Natural killer cell (primary cell): ENCODE results near the gene COL4A1. TPM values are rescaled to one million over a fixed set of nuclear protein-coding genes. Genes with fewer than 3 reads are reported as not detected.

ENCODE experiments used
- ATAC-seq, 3 donors: fragments of 150-1000 bp in 2 of 3; fragments of 200-7000 bp in 1 of 3; cut with Tn5 transposase; 1 replicate in 1 of 3; 2 replicates in 2 of 3; pipeline ENCODE4 v1.10.0; 2021; ENCODE audit warnings: mild to moderate bottlenecking in 2 of 3, moderate library complexity in 2 of 3
- DNase-seq, 2 donors: peaks; one replicate each; pipeline versions ENCODE4 v3.0.0 to v3.0.0-alpha.2; 2013 to 2021; ENCODE audit warnings: mixed read lengths in 1 of 2
- H3K27ac ChIP-seq: one replicate; pipeline ENCODE4 v1.5.1; 2013; ENCODE audit warnings: mild to moderate bottlenecking, low read length
- H3K27me3 ChIP-seq: one replicate; pipeline ENCODE4 v1.6.1; 2013; ENCODE audit warnings: low read length; ENCODE audit not compliant: control insufficient read depth, insufficient read depth
- H3K36me3 ChIP-seq: one replicate; pipeline ENCODE4 v1.6.1; 2013; ENCODE audit warnings: low read length; ENCODE audit not compliant: control insufficient read depth, insufficient read depth
- H3K4me1 ChIP-seq: one replicate; pipeline ENCODE4 v1.6.1; 2013; ENCODE audit warnings: low read length; ENCODE audit not compliant: control insufficient read depth, insufficient read depth
- H3K4me3 ChIP-seq: one replicate; pipeline ENCODE4 v1.5.1; 2013; ENCODE audit warnings: low read length
- H3K9me3 ChIP-seq: one replicate; pipeline ENCODE4 v1.6.1; 2013; ENCODE audit warnings: low read length; ENCODE audit not compliant: control insufficient read depth, insufficient read depth
- H3K27ac Mint-ChIP-seq, 2 donors: one replicate each; pipeline ENCODE4 v1.8.0; 2022; ENCODE audit warnings: mild to moderate bottlenecking in 2 of 2, mixed read lengths in 2 of 2, moderate library complexity in 1 of 2
- H3K27me3 Mint-ChIP-seq, 2 donors: one replicate each; pipeline ENCODE4 v1.8.0; 2022; ENCODE audit warnings: low read depth in 2 of 2, mixed read lengths in 2 of 2
- H3K36me3 Mint-ChIP-seq: one replicate; pipeline ENCODE4 v1.8.0; 2022; ENCODE audit warnings: mixed read lengths
- H3K4me1 Mint-ChIP-seq, 2 donors: one replicate each; pipeline ENCODE4 v1.8.0; 2022; ENCODE audit warnings: mixed read lengths in 2 of 2
- H3K4me3 Mint-ChIP-seq: one replicate; pipeline ENCODE4 v1.8.0; 2022; ENCODE audit warnings: mild to moderate bottlenecking, moderate library complexity, mixed read lengths
- H3K9me3 Mint-ChIP-seq, 2 donors: one replicate each; pipeline ENCODE4 v1.8.0; 2022; ENCODE audit warnings: mixed read lengths in 2 of 2
- whole genome bisulfite sequencing: methylation state at CpG from one replicate; pipeline ENCODE4 v1.1.7; 2013; ENCODE audit warnings: missing lambda C conversion rate; ENCODE audit not compliant: insufficient coverage; 5-methylcytosine and 5-hydroxymethylcytosine counted together
- intact Hi-C: fragments of 100-400 bp; cut with micrococcal nuclease; formaldehyde crosslinking; loops from one replicate; pipeline ENCODE4 v1.14.2; 2022
- total RNA-seq, 4 donors: library from RNA; stranded (reverse); fragments of 120-200 nt in 1 of 4; gene quantifications; one replicate each; pipeline versions ENCODE4 v1.2.3 to v1.2.4, GENCODE V29; 2013 to 2022
- TF ChIP-seq, protein P1 (sequence below): fragments of 200-600 bp; IDR thresholded peaks from one replicate; pipeline ENCODE4 v1.8.0; 2022; ENCODE audit warnings: antibody characterized with exemption

COL4A1 gene
- total RNA-seq, 3 donors from 2014 or later (not counting 1 experiment from before 2014, with no cell fraction given): not detected

DNA sequence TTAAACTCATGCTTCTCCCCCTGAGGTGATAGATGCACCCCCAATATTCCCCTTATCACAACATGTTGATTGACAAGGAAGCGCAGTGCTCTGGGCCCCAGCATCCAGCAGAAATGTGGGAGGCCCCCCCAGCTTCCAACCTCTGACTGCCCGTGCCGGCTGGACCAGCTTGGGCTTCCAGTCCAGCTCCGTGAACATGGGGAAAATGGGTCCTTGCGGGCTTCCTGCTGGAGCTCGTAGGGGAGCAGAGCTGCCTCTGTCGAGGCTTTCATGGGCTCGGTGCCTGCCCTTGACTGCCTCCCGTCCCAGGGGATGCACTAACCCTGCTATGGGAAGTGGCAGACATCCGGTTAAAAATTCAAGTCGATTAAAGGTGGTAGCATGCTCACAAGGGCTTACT is 188.9 kb downstream of the COL4A1 start:
- DNase-seq: no peak
- H3K27me3 Mint-ChIP-seq: peaks cover 19 to 29% of the 10 kb centered on the region in 2 donors
- Histone ChIP-seq H3K4me1 (peaks cover 3% of the 10 kb centered on the region), H3K27ac (no peak overlapping the region), H3K27me3 (peaks cover 3% of the 10 kb centered on the region), H3K4me3 (no peak overlapping the region), H3K36me3 (no peaks in the 10 kb centered on the region), H3K9me3 (no peaks in the 10 kb centered on the region)
- intact Hi-C loops: no loop called here
- 80% methylated on average over 11 of the region's 11 CpGs for WGBS
- H3K9me3 Mint-ChIP-seq: no peaks in the 10 kb centered on the region
- ATAC-seq: no peak
- H3K4me1 Mint-ChIP-seq: no peaks in the 10 kb centered on the region
- TF ChIP-seq, protein P1, sequence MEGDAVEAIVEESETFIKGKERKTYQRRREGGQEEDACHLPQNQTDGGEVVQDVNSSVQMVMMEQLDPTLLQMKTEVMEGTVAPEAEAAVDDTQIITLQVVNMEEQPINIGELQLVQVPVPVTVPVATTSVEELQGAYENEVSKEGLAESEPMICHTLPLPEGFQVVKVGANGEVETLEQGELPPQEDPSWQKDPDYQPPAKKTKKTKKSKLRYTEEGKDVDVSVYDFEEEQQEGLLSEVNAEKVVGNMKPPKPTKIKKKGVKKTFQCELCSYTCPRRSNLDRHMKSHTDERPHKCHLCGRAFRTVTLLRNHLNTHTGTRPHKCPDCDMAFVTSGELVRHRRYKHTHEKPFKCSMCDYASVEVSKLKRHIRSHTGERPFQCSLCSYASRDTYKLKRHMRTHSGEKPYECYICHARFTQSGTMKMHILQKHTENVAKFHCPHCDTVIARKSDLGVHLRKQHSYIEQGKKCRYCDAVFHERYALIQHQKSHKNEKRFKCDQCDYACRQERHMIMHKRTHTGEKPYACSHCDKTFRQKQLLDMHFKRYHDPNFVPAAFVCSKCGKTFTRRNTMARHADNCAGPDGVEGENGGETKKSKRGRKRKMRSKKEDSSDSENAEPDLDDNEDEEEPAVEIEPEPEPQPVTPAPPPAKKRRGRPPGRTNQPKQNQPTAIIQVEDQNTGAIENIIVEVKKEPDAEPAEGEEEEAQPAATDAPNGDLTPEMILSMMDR: no peak
- no peak overlapping the region for H3K27ac Mint-ChIP-seq
- no peak overlapping the region for H3K4me3 Mint-ChIP-seq
- no peaks in the 10 kb centered on the region for H3K36me3 Mint-ChIP-seq

DNA sequence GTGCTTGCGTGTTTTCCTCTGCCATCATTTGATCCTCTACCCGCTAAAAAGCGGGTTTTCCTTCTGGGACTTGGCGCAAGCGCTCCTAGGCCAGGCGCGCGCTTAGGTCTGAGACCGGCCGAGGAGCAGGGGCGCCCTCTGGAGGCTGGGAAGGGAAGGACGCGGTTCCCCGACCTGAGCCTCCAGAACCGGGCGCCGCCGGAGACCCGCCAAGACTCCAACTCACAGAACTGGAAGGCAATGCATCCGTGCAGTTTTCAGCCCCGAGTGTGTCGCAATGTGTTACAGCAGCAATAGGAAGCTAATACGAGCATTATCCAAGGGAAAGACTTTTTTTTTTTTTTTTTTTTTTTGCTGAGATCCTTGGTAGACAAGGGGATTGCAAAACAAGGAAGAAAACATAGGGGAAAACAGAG is 190.9 kb downstream of the COL4A1 start:
- no peaks in the 10 kb centered on the region for H3K36me3 Mint-ChIP-seq

GRCh38 chr13:110115591-110115990 is 191.4 kb downstream of the COL4A1 start:
- TF ChIP-seq, protein P1: no peak
- no peak for ATAC-seq
- H3K36me3 Mint-ChIP-seq: no peaks in the 10 kb centered on the region
- Histone ChIP-seq H3K4me3 (no peak overlapping the region), H3K27me3 (peaks cover 3% of the 10 kb centered on the region), H3K36me3 (no peaks in the 10 kb centered on the region), H3K27ac (no peak overlapping the region), H3K4me1 (peaks cover 3% of the 10 kb centered on the region), H3K9me3 (no peaks in the 10 kb centered on the region)
- no peaks in the 10 kb centered on the region for H3K4me1 Mint-ChIP-seq
- intact Hi-C loops: no loop called here
- no peaks in the 10 kb centered on the region for H3K9me3 Mint-ChIP-seq
- DNase-seq: no peak
- peaks cover 18 to 29% of the 10 kb centered on the region in 2 donors for H3K27me3 Mint-ChIP-seq
- 69% methylated on average over 5 of the region's 5 CpGs for WGBS
- H3K4me3 Mint-ChIP-seq: no peak overlapping the region
- no peak overlapping the region for H3K27ac Mint-ChIP-seq

More for the DNA sequence above, 190.9 kb downstream of the COL4A1 start:
- Mint-ChIP-seq H3K4me1 (no peaks in the 10 kb centered on the region), H3K27me3 (peaks cover 22 to 29% of the 10 kb centered on the region in 2 donors), H3K4me3 (no peak overlapping the region), H3K9me3 (no peaks in the 10 kb centered on the region), H3K27ac (no peak overlapping the region)
- H3K4me1 ChIP-seq: peaks cover 3% of the 10 kb centered on the region
- DNase-seq (peak; percentile 34 to 51), ATAC-seq (peak; percentile 38 to 73 (median 73))
- no peak overlapping the region for H3K4me3 ChIP-seq
- no peaks in the 10 kb centered on the region for H3K9me3 ChIP-seq
- TF ChIP-seq, protein P1: peak; percentile 55
- WGBS: 34% methylated on average over 23 of the region's 23 CpGs
- H3K36me3 ChIP-seq: no peaks in the 10 kb centered on the region
- no peak overlapping the region for H3K27ac ChIP-seq
- peaks cover 3% of the 10 kb centered on the region for H3K27me3 ChIP-seq
- intact Hi-C loops: loop anchor here (1.0 kb wide), 1 partner anchor 1155 kb away; no protein-coding TSS in a partner anchor

DNA sequence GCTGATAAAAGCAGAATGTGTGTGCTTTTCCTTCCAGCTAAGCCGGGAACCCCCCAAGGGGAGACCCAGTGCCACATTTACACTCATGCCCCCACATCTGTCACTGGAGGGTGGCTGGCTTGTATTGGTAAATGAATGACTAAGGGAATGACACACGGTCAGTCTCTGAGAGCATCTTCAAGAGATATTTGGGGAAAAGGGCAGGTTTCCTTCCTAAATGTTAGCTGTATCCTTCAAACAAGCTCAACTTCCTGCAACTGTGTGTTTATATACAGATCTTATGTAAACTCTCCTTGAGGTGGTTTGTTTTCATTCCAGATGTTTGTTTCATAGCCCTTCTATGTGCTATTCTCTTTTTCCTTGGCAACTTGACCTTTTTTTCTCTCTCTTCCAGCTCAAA is 192.6 kb downstream of the COL4A1 start:
- H3K4me3 ChIP-seq: no peak overlapping the region
- H3K4me1 ChIP-seq: peaks cover 3% of the 10 kb centered on the region
- H3K9me3 ChIP-seq: no peaks in the 10 kb centered on the region
- DNase-seq (no peak), ATAC-seq (no peak)
- Mint-ChIP-seq H3K4me1 (no peaks in the 10 kb centered on the region), H3K4me3 (no peak overlapping the region), H3K27ac (no peak overlapping the region), H3K36me3 (no peaks in the 10 kb centered on the region), H3K27me3 (peaks cover 15 to 29% of the 10 kb centered on the region in 2 donors), H3K9me3 (no peaks in the 10 kb centered on the region)
- TF ChIP-seq, protein P1: no peak
- WGBS: 100% methylated on average over 2 of the region's 2 CpGs
- H3K27me3 ChIP-seq: peaks cover 3% of the 10 kb centered on the region
- no peaks in the 10 kb centered on the region for H3K36me3 ChIP-seq
- intact Hi-C loops: no loop called here
- H3K27ac ChIP-seq: no peak overlapping the region
